ENCODE results near the gene NADSYN1. TPM values are rescaled to one million over a fixed set of nuclear protein-coding genes. Genes with fewer than 3 reads are reported as not detected.

The NADSYN1 gene
- total RNA-seq, 2 experiments from 2014 or later: 76.6 to 78.9 TPM

DNA sequence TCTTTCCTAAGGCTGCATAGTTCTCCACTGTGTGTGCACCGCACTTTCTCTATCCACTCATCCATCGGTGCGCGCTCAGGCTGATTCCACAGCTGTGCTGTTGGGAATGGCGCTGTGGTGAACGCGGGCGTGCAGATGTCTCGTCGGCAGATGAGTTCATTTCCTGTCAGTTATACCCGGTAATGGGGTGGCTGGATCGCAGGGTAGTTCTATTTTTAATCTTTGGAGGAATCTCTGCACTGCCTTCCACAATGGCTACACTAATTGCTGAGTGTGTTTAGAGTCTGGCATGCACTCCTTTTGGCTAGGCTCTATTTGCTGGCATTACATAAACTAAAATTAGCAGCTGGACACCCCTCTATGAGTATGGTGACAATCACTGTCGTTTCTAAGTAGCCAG lies 46.1 kb downstream of the NADSYN1 start:
- H3K27ac Mint-ChIP-seq: no peak overlapping the region

DNA sequence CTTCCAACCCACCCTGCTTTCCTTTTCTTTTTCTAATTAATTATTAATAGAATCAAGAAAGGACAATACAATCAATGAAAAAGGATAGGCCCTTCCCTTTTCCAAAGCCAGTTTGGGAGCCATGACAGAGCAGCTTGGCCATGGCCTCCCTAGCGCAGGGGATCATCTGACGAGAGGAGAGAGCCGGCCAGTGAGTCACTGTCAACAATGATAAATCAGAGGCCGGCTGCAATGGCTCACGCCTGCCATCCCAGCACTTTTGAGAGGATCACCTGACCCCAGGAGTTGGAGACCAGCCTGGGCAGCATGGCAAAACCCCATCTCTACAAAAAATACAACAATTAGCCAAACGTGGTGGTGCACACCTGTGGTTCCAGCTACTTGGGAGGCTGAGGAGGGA lies 46.5 kb downstream of the NADSYN1 start:
- Mint-ChIP-seq H3K9me3 (no peaks in the 10 kb centered on the region), H3K4me1 (ENCODE audit: low read depth) (peaks cover 2% of the 10 kb centered on the region), H3K36me3 (ENCODE audit: low read depth) (peaks cover 67% of the 10 kb centered on the region), H3K27ac (no peak overlapping the region), H3K4me3 (no peak overlapping the region), H3K27me3 (ENCODE audit: low read depth) (no peaks in the 10 kb centered on the region)
- intact Hi-C loops (cut with micrococcal nuclease): no loop called here
- CTCF ChIA-PET: no interaction called here
- DNase-seq: no peak

More for the DNA sequence above, 46.1 kb downstream of the NADSYN1 start:
- Mint-ChIP-seq H3K4me3 (no peak overlapping the region), H3K36me3 (ENCODE audit: low read depth) (peaks cover 67% of the 10 kb centered on the region), H3K27me3 (ENCODE audit: low read depth) (no peaks in the 10 kb centered on the region), H3K9me3 (no peaks in the 10 kb centered on the region), H3K4me1 (ENCODE audit: low read depth) (peaks cover 2% of the 10 kb centered on the region)
- CTCF ChIA-PET: no interaction called here
- no peak for DNase-seq
- intact Hi-C loops (cut with micrococcal nuclease): no loop called here

DNA sequence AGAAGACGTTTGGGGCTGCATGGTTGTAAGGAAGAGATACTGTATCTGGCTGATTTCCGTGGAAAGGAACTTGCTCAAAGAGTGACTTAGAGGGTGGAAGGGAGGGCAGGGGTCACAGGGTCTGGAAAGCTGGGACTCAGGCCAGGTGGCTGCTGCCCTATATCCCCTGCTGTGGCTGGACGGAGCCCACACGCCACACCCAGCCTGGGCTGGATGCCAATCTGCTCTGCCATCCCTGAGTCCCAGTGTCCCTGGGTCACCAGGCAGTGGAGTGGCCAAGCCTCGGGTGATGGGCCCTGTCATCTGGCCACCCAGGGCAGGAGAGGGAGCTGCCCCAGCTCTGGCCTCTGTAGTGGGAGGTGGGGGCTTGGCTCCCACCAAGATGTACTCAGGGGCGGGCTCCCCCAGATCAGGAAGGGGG lies 47.6 kb downstream of the NADSYN1 start:
- H3K9me3 Mint-ChIP-seq: peaks cover 2% of the 10 kb centered on the region
- DNase-seq: no peak
- H3K27me3 Mint-ChIP-seq (ENCODE audit: low read depth): no peaks in the 10 kb centered on the region
- intact Hi-C loops (cut with micrococcal nuclease): no loop called here
- H3K36me3 Mint-ChIP-seq (ENCODE audit: low read depth): peaks cover 65% of the 10 kb centered on the region
- no peak overlapping the region for H3K4me3 Mint-ChIP-seq
- H3K27ac Mint-ChIP-seq: no peak overlapping the region
- H3K4me1 Mint-ChIP-seq (ENCODE audit: low read depth): peaks cover 2% of the 10 kb centered on the region
- CTCF ChIA-PET: no interaction called here

DNA sequence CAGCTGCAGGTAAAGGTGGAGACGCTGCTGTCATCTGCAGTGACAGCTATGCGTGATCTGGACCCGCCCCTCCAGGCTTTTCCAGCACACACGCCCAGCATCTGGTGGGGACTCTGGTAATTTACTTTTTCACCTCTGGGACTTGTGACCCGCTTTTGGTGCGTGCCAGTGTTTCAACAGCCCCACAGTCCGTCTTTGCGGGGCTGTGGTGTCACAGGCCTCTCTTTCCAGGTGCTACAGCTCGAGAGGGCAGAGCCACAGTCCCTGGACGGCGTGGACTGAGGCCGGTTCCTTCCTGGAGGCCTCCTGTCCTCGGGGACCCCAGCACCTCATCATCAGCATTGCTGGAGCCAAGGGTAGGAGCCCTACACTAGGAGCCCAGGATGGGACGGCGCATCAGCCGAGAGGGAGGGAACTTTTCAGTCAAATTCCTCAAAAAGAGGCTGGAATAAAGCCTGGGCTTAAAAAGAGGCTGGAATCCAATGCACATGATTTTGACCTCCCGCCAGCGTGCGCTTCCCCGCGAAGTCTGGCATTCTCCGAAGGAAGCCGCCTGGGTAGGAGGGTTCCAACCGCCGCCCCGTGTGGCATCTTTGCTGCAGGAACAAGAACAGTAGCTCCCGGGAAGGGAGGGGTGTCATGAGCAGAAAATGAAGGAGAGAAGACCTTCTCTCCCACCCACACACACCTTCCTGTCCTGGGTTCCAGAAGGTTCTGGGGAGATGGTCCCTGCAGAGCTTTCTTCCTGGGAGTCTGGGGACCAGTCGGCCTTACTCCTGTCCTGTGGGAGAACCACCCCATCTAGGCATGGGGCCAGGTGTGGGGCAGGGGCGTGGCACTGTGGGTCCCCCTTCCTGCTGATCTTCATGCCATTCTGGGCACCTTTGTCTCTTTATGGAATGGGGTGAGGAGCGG lies 48.3 kb downstream of the NADSYN1 start:
- no peak overlapping the region for H3K4me3 Mint-ChIP-seq
- H3K27ac Mint-ChIP-seq: no peak overlapping the region
- CTCF ChIA-PET: no interaction called here
- H3K27me3 Mint-ChIP-seq (ENCODE audit: low read depth): no peaks in the 10 kb centered on the region
- peaks cover 2% of the 10 kb centered on the region for H3K4me1 Mint-ChIP-seq (ENCODE audit: low read depth)
- peaks cover 8% of the 10 kb centered on the region for H3K9me3 Mint-ChIP-seq
- intact Hi-C loops (cut with micrococcal nuclease): no loop called here
- H3K36me3 Mint-ChIP-seq (ENCODE audit: low read depth): peaks cover 67% of the 10 kb centered on the region
- DNase-seq: no peak

DNA sequence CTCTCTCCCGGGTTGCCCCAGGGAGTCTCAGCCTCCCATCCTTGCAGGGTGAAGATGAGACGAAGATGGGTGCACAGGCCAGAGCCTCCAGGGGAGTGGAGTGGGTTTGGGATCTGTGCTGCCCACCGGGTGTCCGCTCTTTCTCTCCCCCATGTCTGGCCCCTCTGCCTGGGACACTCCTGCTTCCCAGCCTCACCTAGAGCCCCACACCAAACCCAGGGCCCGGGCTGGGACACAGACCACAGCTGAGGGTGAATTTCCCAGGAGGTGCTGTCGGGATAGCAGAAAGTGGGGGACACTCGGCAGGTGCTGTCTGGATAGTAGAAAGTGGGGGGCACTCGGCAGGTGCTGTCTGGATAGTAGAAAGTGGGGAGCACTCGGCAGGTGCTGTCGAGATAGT lies 49.0 kb downstream of the NADSYN1 start:
- Mint-ChIP-seq H3K36me3 (ENCODE audit: low read depth) (peaks cover 68% of the 10 kb centered on the region), H3K4me3 (no peak overlapping the region), H3K9me3 (peaks cover 15% of the 10 kb centered on the region), H3K27me3 (ENCODE audit: low read depth) (no peaks in the 10 kb centered on the region), H3K4me1 (ENCODE audit: low read depth) (peaks cover 2% of the 10 kb centered on the region), H3K27ac (no peak overlapping the region)
- intact Hi-C loops (cut with micrococcal nuclease): no loop called here
- CTCF ChIA-PET: no interaction called here
- DNase-seq: no peak

DNA sequence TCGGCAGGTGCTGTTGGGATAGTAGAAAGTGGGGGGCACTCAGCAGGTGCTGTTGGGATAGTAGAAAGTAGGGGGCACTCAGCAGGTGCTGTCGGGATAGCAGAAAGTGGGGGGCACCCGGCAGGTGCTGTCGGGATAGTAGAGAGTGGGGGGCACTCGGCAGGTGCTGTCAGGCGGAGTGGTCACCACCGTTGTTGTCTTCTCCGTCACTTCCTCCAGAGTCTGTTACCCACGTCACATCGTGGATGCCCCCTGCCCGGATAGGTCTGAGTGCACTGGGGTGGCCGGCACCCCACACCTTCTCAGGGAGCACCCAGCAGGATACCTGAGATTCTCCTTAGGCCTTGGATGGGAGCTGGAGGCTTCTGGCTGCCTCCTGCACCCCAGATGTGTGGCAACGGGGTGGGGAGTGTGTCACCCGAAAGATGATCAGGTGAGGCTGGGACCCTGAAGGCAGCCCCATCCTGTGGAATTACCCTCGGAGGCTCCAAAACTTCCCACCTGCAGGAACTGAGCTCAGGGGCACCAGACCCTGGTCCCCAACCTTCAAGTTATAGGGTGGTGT lies 50.0 kb downstream of the NADSYN1 start:
- H3K4me1 Mint-ChIP-seq (ENCODE audit: low read depth): peaks cover 2% of the 10 kb centered on the region
- peaks cover 19% of the 10 kb centered on the region for H3K9me3 Mint-ChIP-seq
- no peak overlapping the region for H3K4me3 Mint-ChIP-seq
- no peak for DNase-seq
- CTCF ChIA-PET: no interaction called here
- no peaks in the 10 kb centered on the region for H3K27me3 Mint-ChIP-seq (ENCODE audit: low read depth)
- H3K27ac Mint-ChIP-seq: no peak overlapping the region
- H3K36me3 Mint-ChIP-seq (ENCODE audit: low read depth): peaks cover 63% of the 10 kb centered on the region
- intact Hi-C loops (cut with micrococcal nuclease): no loop called here

DNA sequence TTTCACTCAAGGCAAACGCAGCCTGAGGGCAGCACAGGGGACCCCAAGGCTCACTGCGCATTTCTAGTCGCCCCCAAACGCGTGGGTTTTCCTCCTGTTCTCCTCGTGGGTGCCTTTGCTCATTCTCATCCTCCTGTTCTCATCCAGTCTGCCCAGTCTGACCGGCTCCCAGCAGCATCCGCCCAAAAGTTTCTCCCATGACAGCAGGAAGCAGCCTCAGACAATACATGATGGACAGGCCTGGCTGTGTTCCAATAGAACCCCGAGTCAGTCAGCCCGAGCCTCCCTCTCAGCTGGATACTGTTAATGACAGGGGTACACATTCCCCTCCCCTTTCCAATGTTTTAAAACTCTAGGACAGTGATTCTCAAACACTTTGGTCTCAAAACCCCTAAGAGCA lies 51.5 kb downstream of the NADSYN1 start:
- Mint-ChIP-seq H3K36me3 (ENCODE audit: low read depth) (peaks cover 56% of the 10 kb centered on the region), H3K27me3 (ENCODE audit: low read depth) (no peaks in the 10 kb centered on the region), H3K4me3 (no peak overlapping the region), H3K9me3 (peaks cover 33% of the 10 kb centered on the region), H3K27ac (no peak overlapping the region), H3K4me1 (ENCODE audit: low read depth) (no peaks in the 10 kb centered on the region)
- CTCF ChIA-PET: no interaction called here
- DNase-seq: no peak
- intact Hi-C loops (cut with micrococcal nuclease): no loop called here

DNA sequence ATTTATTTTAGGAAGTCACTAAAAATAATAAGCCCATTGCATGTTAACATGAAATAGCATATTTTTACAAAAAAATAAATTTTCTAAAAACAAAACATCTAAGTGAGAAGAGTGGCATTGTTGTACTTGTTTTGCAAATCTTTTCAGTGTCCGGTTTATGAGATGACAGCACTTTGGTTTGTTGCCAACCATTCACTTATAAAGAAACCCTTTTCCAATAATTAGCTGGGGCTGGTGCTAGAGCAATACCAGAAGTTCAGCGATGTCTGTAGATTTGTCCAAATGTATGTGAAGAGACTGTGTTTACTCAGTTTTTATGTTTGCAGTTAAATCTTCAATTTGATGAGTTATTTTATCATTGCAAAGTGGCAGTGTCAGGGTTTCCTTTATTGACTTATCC lies 52.0 kb downstream of the NADSYN1 start:
- Mint-ChIP-seq H3K27ac (no peak overlapping the region), H3K36me3 (ENCODE audit: low read depth) (peaks cover 54% of the 10 kb centered on the region), H3K4me1 (ENCODE audit: low read depth) (no peaks in the 10 kb centered on the region), H3K9me3 (peaks cover 38% of the 10 kb centered on the region), H3K4me3 (no peak overlapping the region), H3K27me3 (ENCODE audit: low read depth) (no peaks in the 10 kb centered on the region)
- CTCF ChIA-PET: no interaction called here
- intact Hi-C loops (cut with micrococcal nuclease): no loop called here
- DNase-seq: no peak

DNA sequence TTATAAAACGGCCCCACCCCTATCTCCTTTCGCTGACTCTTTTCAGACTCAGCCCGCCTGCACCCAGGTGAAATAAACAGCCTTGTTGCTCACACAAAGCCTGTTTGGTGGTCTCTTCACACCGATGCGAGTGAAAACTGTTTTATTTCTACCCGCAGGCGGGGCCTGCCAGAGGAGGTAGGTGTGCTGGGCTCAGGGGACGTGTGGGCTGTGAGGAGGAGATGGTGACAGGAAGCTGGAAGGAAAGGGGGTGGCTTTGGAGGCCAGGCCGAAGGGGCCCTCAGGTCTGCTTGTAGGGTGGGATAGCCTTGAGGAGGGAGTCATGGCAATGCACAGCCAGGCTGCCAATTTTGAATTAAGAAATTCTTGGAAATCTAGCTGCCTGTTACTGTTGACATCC lies 52.8 kb downstream of the NADSYN1 start:
- intact Hi-C loops (cut with micrococcal nuclease): no loop called here
- H3K4me3 Mint-ChIP-seq: no peak overlapping the region
- no peak overlapping the region for H3K27ac Mint-ChIP-seq
- no peaks in the 10 kb centered on the region for H3K4me1 Mint-ChIP-seq (ENCODE audit: low read depth)
- CTCF ChIA-PET: no interaction called here
- DNase-seq: no peak
- peaks cover 46% of the 10 kb centered on the region for H3K36me3 Mint-ChIP-seq (ENCODE audit: low read depth)
- no peaks in the 10 kb centered on the region for H3K27me3 Mint-ChIP-seq (ENCODE audit: low read depth)
- H3K9me3 Mint-ChIP-seq: peaks cover 39% of the 10 kb centered on the region

DNA sequence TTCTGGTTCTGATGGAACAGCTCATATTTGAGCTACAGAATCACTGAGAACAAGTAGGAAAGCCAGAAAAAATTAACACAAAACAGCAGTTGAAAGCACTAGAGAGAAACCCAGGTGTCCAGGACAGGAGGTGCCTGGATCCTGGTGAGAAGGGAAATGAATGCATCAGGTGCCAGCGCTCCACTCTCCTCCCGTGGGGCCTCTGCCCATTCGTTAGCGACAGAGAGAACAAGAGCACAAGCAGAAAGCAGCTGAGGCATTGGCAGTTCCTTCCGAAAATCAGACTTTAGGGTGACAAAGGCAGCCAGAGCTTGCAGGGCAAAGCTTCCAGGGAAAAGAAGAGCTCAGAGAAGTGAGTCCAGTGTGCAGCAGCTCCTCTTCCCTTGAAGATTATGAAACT lies 54.1 kb downstream of the NADSYN1 start:
- H3K4me1 Mint-ChIP-seq (ENCODE audit: low read depth): no peaks in the 10 kb centered on the region
- H3K36me3 Mint-ChIP-seq (ENCODE audit: low read depth): peaks cover 41% of the 10 kb centered on the region
- CTCF ChIA-PET: interaction anchor here (0.6 kb wide), 1 partner anchor 73 kb away, joined by 3 read pairs; no protein-coding TSS in a partner anchor
- intact Hi-C loops (cut with micrococcal nuclease): no loop called here
- H3K27ac Mint-ChIP-seq: no peak overlapping the region
- no peak for DNase-seq
- H3K4me3 Mint-ChIP-seq: no peak overlapping the region
- H3K27me3 Mint-ChIP-seq (ENCODE audit: low read depth): no peaks in the 10 kb centered on the region
- H3K9me3 Mint-ChIP-seq: peaks cover 45% of the 10 kb centered on the region

DNA sequence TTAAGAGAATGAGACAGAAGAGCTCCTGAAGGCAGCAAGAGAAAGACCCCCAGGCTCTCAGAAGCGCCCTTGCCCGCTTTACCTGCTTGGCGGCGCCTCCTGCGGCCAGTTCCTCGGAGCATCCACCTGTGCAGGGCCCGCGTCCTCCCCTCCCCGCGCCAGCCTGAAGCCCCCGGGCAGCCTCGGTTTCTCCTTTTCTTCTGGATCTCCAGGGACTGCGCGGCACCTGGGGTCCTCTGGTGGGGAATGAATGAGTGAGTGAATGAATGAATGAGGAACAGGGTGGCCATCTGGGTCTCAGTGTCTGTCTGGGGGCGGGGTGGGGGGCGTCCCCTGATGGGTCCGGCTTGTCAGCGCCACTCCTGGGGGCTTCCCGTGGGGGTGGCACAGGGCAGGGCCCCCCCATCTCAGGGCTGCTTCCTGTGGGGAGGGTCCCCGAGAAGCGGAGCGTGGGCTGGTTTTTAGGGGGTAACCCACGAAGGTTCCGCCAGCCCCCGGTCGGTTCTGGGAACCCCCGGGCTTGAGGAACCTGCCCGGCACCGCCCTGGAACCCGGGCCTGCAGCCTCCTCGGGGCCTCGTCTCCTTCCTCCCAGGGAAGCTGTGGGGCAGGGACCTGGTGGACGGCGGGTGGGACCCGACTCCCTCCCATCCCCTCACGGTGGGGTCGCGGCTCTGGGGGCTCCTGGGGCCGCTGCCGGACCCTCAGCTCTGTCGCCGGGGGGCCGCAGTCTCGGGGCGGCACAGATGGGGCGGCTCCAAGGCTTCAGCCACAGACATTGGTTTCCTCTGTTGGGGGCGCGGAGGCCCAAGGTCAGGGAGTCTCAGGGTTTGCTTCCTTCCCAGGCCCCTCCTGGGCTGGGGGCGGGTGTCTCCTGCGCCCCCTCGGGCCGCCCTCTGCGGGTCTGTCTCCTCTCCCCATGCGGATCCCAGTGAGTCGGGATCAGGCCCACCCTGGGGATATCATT lies 65.8 kb downstream of the NADSYN1 start:
- Mint-ChIP-seq H3K4me1 (ENCODE audit: low read depth) (no peaks in the 10 kb centered on the region), H3K27me3 (ENCODE audit: low read depth) (no peaks in the 10 kb centered on the region), H3K4me3 (no peak overlapping the region), H3K9me3 (peaks cover 7% of the 10 kb centered on the region), H3K27ac (no peak overlapping the region), H3K36me3 (ENCODE audit: low read depth) (no peaks in the 10 kb centered on the region)
- no peak for DNase-seq
- intact Hi-C loops (cut with micrococcal nuclease): no loop called here
- CTCF ChIA-PET: no interaction called here

DNA sequence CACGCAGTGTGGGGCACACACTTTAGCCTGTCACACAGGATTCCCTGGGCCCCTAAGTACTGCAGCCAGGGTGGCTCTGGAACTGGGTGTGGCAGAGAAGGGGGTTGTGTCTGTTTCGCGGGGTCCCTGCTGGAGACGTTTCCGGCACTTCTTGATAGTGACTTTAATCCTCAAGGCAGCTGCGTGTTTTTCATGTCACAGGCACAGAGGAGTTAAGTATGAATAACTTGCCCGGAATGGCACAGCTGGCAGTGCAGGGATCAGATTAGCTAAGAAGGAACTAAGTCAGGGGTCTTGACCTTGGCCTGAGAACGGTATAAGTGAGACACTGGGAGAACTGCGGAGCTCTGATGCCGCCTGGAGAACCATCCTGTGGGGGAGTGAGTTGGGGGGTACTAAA lies 66.5 kb downstream of the NADSYN1 start:
- peaks cover 7% of the 10 kb centered on the region for H3K9me3 Mint-ChIP-seq
- H3K27me3 Mint-ChIP-seq (ENCODE audit: low read depth): no peaks in the 10 kb centered on the region
- intact Hi-C loops (cut with micrococcal nuclease): no loop called here
- DNase-seq: no peak
- no peak overlapping the region for H3K27ac Mint-ChIP-seq
- H3K36me3 Mint-ChIP-seq (ENCODE audit: low read depth): no peaks in the 10 kb centered on the region
- CTCF ChIA-PET: interaction anchor here (0.7 kb wide), 1 partner anchor 29 kb away, joined by 4 read pairs; the partner anchor contains the start of gene KRTAP5-9
- H3K4me3 Mint-ChIP-seq: no peak overlapping the region
- H3K4me1 Mint-ChIP-seq (ENCODE audit: low read depth): no peaks in the 10 kb centered on the region
